GM20431 (cell line): ENCODE data around the gene IER3.
"Not testable (repeated sequence)": the region's sequence is repeated elsewhere in the genome, so short reads cannot be mapped to it uniquely, and the experiment has no call there.

Experiments used
- in situ Hi-C: fragments of 300-500 bp; cut with MseI, MboI; formaldehyde crosslinking; loops from one replicate; pipeline ENCODE4 v1.15.0; 2020; ENCODE audit warnings: low sequenced_read_pairs; ENCODE audit not compliant: unreplicated experiment

Gene IER3

DNA sequence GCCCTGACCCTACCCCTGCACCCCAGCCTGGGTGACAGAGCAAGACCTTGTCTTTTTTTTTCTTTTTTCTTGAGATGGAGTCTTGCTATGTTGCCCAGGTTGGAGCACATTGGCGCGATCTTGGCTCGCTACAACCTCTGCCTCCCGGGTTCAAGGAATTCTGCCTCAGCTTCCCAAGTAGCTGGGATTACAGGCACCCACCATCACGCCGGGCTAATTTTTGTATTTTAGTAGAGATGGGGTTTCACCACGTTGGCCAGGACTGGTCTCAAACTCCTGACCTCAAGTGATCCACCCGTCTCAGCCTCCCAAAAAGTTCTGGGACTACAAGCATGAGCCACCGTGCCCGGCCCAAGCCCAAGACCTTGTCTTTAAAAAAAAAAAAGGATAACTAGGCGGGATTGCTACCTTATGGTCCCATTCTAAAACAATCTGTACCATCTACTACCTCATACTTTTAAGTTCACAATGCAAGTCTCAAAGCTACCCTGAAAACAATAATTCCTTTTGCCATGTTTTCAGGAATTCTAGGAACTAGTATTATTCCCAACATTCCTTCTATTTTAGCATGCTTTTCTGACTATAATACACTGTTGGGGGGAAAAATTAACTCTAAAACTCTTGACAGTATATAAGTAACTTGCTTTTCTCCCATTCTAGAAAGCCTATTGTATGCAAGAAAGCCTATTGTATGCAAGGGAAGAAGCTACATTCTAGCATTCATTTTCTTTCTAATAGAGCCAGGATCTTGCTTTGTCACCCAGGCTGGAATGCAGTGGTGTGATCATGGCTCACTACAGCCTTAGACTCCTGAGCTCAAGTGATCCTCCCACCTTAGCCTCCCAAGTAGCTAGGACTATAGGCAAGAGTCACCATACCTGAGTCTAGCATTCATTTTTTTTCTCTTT, 17.6 kb downstream of the IER3 start:
- in situ Hi-C loops, result loop anchor here (5.0 kb wide), 1 partner anchor 49 kb away; no protein-coding TSS in a partner anchor

DNA sequence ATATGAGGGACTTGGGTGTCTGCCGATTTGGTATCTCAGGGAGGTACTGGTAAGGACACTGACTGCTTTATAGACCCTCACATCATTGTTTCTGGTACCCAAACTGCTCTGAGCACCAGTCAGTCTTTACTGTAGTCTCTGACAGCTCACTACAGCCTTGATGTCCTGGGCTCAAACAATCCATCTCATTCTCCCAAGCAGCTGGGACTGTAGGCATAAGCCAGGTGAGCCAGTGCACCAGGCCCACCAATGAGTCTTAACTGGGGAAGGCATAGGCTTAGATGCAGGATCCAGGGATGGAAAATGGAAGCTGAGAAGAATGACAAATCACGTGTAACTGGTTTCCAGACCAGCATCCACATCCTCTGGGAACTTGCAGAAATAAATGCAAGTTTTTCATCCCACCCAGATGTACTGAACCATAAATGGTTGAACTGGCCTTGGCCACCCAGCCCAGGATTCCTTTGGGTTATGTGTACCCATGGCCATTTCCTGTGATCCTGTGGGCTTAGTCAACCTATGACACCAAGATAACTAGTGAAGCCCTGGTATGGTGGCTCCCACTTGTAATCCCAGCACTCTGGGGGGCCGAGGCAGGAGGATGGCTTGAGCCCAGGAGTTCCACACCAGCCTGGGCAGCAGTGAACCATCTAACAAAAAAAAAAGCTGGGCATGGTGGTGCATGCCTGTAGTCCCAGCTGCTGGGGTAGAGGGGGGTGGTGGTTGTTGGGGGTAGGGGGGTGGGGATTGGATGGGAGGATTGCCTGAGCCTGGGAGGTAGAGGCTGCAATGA, 18.4 kb downstream of the IER3 start:
- in situ Hi-C loops, result loop anchor here (5.0 kb wide), 1 partner anchor 49 kb away; no protein-coding TSS in a partner anchor

DNA sequence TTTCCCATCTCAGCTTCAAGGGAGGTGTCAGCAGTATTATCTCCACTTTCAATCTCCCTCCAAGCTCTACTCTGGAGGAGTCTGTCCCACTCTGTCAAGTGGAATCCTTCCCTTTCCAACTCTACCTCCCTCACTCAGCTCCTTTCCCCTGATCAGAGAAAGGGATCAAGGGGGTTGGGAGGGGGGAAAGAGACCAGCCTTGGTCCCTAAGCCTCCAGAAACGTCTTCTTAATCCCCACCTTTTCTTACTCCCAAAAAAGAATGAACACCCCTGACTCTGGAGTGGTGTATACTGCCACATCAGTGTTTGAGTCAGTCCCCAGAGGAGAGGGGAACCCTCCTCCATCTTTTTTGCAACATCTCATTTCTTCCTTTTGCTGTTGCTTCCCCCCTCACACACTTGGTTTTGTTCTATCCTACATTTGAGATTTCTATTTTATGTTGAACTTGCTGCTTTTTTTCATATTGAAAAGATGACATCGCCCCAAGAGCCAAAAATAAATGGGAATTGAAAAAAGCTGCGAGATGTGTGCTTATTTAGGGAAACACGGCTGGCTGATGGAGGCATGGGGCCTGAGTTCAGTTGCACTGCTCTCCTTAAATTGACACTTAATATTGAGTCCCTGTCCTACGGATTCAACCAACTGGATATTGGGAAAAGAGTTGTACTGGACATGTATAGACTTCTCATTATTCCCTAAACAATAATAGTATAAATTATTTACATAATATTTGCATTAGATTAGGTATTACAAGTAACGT, 19.3 kb downstream of the IER3 start:
- in situ Hi-C loops, result loop anchor here (5.0 kb wide), 1 partner anchor 48 kb away; no protein-coding TSS in a partner anchor

DNA sequence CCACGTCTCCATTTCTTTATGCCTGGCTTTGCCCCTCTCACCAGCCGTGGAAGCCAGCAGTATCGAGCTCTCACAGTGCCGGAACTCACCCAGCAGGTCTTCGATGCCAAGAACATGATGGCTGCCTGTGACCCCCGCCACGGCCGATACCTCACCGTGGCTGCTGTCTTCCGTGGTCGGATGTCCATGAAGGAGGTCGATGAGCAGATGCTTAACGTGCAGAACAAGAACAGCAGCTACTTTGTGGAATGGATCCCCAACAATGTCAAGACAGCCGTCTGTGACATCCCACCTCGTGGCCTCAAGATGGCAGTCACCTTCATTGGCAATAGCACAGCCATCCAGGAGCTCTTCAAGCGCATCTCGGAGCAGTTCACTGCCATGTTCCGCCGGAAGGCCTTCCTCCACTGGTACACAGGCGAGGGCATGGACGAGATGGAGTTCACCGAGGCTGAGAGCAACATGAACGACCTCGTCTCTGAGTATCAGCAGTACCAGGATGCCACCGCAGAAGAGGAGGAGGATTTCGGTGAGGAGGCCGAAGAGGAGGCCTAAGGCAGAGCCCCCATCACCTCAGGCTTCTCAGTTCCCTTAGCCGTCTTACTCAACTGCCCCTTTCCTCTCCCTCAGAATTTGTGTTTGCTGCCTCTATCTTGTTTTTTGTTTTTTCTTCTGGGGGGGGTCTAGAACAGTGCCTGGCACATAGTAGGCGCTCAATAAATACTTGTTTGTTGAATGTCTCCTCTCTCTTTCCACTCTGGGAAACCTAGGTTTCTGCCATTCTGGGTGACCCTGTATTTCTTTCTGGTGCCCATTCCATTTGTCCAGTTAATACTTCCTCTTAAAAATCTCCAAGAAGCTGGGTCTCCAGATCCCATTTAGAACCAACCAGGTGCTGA, 20.3 kb downstream of the IER3 start:
- in situ Hi-C loops, result not testable (repeated sequence)

DNA sequence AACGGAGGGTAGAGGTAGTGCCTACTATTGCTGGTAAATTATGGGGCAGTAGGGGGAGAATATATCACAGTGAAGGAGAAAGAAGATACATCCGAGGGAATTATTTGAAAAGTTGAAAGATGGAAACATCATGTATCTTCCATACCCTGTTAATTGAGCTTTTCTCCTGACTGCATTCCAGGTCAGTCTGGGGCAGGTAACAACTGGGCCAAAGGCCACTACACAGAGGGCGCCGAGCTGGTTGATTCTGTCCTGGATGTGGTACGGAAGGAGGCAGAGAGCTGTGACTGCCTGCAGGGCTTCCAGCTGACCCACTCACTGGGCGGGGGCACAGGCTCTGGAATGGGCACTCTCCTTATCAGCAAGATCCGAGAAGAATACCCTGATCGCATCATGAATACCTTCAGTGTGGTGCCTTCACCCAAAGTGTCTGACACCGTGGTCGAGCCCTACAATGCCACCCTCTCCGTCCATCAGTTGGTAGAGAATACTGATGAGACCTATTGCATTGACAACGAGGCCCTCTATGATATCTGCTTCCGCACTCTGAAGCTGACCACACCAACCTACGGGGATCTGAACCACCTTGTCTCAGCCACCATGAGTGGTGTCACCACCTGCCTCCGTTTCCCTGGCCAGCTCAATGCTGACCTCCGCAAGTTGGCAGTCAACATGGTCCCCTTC, 21.0 kb downstream of the IER3 start:
- in situ Hi-C loops, result not testable (repeated sequence)

DNA sequence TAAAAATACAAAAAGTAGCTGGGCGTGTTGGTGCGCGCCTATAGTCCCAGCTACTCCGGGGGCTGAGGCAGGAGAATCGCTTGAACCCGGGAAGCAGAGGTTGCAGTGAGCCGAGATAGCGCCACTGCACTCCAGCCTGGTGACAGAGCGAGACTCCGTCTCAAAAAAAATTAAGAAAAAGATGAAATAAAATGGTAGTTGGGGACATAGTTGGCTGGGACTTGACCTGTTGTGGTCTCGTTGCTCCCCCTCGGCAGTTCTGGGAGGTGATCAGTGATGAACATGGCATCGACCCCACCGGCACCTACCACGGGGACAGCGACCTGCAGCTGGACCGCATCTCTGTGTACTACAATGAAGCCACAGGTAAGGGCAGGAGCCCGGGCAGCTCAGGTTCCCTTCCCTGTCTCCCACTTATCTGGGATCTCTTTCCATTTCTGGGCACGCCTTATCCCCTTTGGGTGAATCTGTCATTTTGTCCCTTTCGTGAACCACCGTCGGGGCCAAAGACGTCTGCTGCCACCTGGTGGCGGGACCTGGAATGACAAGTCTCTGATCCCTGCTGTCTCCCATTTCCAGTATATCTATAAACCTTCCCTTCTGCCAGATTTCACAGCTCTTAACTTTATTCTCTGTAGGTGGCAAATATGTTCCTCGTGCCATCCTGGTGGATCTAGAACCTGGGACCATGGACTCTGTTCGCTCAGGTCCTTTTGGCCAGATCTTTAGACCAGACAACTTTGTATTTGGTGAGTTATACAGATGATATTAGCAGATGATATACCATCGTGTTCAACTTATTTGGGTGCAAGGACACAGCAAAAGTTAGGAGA, 21.9 kb downstream of the IER3 start:
- in situ Hi-C loops, result no loop called here

DNA sequence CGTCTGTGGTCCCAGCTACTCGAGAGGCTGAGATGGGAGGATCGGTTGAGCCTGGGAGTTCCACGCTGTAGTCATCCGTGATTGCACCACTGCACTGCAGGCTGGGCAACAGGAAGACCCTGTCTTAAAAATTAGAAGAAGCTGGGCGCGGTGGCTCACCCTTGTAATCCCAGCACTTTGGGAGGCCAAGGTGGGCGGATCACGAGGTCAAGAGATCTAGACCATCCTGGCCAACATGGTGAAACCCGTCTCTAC, 22.4 kb downstream of the IER3 start:
- in situ Hi-C loops, result not testable (repeated sequence)

DNA sequence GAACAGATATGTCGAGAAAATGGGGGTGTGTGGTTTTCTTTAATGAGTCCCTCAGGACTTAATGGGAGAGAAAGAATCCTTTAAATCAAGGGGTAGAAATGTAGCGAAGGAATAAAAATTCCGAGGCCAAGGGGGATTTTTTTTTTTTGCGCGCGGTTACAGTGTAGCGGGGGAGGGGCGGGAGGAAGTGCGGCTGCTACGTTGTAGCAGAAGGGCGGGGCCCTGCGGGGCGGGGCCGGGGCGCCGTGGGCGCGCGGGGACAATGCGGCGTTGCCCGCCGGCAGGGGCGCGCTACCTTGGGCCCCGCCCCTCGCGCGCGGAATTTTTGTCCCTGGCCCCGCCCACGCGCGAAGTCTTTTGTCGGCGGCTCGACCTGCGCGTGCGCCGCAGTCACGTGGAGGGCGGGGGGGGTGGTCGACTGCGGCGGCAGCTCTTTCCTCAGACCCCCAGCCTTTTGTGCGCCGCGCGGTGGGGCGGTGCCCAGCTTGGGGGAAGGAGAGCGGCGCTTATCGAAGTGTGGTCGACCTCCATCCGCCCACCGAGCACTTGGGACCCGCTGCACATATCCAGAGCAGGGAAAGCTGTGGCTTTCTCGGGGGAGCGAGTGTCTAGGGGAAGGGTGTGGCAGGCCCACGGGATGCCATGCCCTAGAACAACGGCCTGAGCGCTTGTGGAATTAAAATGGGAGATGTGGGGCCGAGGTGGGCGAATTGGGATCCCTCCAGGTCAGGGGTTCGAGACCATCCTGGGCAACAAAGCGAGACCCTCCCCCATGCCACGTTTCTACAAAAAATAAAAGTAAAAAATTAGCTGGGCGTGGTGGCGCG, 22.9 kb downstream of the IER3 start:
- in situ Hi-C loops, result no loop called here

DNA sequence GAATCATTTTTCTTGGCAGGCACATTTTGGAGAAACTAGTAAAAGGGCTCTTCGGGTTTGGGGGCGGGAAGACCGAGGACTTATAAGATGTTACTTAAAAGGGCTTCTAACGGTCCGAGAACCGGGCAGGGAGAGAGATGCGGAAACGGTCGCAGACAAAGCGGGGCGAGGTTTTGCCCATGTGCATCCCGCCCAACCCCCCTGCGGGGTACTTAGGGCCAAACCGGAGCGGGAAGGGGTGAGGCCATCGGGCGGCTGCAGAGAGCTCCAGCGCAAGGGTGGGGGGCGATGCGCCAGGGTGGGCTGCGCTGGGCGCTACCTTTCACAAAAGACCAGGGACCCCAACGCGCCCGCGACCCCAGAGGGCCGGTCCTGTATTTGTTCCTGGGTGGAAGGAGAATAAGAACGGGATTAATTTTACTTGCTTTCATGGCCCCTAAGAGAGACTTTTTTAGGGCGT, 23.6 kb downstream of the IER3 start:
- in situ Hi-C loops, result no loop called here

DNA sequence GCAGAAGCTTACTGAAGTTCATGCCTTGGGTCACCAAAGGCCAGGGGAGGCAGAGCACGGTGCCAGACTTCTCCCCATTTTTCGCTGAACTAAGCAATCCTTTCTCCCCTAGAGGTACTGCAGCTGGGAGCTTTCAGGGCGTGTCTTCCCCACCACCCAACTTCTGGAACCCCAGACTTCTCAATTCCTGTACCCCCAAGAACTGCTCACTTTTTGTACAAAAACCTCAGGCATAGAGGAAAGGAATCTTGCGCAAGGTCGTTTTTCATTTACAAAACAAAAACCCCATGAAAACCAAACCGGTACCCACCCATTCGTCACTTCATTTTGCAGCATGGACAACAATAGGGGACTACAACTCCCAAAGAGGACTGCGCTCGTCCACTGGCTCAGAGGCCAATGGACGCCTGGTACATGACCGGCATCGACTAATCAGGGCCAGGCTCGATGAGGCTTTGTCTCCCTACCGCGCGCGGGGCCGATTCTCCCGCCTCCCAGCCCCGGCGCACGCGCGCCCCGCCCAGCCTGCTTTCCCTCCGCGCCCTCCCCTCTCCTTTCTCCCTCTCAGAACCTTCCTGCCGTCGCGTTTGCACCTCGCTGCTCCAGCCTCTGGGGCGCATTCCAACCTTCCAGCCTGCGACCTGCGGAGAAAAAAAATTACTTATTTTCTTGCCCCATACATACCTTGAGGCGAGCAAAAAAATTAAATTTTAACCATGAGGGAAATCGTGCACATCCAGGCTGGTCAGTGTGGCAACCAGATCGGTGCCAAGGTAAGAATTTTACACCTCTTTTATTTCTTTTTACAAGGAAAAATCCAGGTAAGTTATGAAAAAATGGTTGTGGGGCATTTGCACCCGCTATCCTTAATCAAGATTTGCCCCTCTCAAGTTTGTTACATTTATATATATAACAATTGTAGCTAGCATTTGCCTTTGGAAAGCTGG, 24.3 kb downstream of the IER3 start, which contains the start of gene TUBB:
Gene TUBB (plus strand): TSS at position 562 of the 947 bp plus-strand sequence. CDS start 155 bp downstream, at position 717.
- in situ Hi-C loops, result no loop called here

DNA sequence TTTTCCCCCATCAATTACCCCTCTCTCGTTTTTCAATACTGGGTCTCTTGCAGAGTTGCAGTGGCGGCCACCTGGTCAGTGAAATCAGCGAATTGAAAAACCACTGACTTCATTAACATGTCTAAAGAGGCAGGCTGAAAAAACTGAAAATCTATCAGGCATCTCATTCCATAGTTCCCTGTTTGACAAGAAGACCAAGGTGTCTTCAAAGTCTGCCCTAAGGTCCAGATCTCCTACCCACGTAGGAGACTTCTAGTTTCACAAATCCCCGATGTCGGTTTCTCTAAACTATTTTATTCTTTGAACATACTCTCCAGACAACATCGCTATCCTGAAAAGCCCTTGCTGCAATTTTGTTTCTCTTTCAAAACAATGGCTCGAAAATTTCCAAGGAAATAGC, 25.0 kb downstream of the IER3 start:
- in situ Hi-C loops, result no loop called here

DNA sequence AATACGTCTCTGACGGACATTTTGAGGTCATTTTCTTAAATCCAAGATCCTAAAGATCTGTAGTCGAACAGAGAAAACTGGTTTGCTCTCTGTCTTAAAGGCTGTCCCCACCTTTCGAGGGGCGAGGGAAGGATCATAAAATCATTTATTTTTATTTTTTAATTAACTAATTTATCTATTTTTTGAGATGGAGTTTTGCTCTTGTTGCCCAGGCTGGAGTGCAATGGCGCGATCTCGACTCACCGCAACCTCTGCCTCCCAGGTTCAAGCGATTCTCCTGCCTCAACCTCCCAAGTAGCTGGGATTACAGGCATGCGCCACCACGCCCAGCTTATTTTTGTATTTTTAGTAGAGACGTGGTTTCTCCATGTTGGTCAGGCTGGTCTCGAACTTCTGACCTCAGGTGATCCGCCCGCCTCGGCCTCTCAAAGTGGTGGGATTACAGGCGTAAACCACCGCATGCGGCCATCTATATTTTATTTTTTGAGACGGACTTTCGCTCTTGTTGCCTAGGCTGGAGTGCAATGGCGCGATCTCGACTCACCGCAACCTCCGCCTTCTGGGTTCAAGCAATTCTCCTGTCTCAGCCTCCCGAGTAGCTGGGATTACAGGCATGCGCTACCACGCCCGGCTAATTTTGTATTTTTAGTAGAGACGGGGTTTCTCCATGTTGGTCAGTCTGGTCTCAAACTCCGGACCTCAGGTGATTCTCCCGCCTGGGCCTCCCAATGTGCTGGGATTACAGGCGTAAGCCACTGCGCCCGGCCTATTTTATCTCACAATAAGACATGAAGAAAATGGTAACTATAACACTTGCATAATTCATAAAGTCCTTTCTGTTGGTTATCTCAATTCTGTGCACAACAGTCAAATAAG, 26.3 kb downstream of the IER3 start:
- in situ Hi-C loops, result not testable (repeated sequence)

DNA sequence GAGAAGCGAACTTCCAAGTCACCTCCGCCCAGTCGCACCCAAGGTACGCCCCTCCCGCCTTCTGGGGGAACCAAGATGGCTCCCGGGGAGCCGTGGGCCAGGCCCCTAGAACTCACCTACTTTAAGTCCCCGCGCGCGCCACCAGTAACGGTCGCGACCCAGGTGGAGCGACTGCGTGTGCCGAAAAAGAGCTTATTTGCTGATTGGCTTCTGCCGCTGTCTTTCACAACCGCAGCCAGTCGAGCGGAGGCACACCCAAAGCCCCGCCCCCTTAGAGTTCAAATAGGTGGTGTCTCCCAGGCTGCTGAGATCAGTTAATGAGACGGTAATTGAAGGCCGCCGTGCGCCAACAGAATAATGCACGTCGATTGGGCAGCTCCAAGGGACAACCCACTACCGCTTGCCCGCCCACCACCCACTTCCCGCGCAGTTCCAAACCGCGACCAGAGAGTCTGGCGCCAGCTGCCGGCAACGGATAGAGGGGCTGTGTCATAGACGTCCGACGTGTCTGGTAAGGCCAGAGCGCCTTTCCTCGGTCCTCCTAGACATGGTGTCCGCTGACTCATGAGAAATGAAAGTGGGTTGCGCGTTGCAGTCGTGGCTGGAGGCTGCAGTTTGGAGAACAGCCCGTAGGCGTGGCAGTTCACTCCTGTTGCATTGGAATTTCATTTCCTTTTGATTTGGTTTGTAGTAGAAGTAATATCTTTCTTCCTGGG, 27.1 kb downstream of the IER3 start, which contains the start of gene MDC1:
Gene MDC1 (minus strand): TSS at position 153 of the 716 bp plus-strand sequence. CDS start 2,106 bp downstream, outside the sequence.
- in situ Hi-C loops, result no loop called here

DNA sequence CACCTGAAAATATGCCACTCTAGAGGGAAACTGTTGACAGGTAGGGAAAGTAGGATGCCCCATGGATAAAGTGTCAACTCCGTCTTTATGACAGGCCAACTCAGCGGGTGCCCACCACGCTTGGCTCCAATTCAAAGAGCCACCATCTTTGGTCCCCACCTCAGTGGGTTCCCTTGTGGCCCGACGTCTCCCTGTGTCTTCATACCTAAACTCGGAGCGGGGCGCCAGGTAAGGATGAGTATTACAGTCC, 27.5 kb downstream of the IER3 start:
- in situ Hi-C loops, result no loop called here

DNA sequence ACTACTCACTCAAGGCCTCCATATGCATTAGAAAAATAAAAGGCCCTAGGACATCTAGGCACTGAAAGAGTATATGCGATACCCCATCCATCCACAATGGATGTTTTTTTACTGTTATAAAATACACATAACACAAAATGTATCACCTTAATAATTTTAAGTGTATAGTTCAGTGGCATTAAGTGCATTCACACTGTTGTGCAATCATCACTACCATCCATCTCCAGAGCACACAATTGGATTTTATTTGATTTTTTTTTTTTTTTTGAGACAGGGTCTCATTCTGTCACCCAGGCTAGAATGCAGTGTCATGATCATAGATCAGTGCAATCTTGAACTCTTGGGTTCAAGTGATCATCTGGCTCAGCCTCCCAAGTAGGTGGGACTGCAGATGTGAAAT, 30.1 kb downstream of the IER3 start:
- in situ Hi-C loops, result no loop called here
